Neutrophil (primary cell): ENCODE results near the gene ZNF346.
"Not testable (repeated sequence)": the region's sequence is repeated elsewhere in the genome, so short reads cannot be mapped to it uniquely, and the experiment has no call there.

Experiments
- H3K27ac ChIP-seq: fragments of 200-600 bp; sonication (generic); 2 replicates; pipeline ENCODE4 v1.5.1; 2016; ENCODE audit warnings: mild to moderate bottlenecking, moderate library complexity
- H3K27me3 ChIP-seq: fragments of 200-600 bp; sonication (generic); 2 replicates; pipeline ENCODE4 v1.6.0; 2016; ENCODE audit warnings: mild to moderate bottlenecking
- H3K36me3 ChIP-seq: fragments of 200-600 bp; sonication (generic); 2 replicates; pipeline ENCODE4 v1.5.1; 2017
- H3K4me1 ChIP-seq, 2 experiments: fragments of 200-600 bp in 1 of 2; sonication (generic) in 1 of 2; 1 replicate in 1 of 2; 2 replicates in 1 of 2; pipeline versions ENCODE4 v1.5.1 to v1.6.1; 2013 to 2016; ENCODE audit warnings: low read depth in 1 of 2, low read length in 1 of 2, mild to moderate bottlenecking in 1 of 2, moderate library complexity in 1 of 2; ENCODE audit not compliant: control insufficient read depth in 1 of 2, insufficient read depth in 1 of 2
- H3K4me3 ChIP-seq, 2 experiments: fragments of 200-600 bp in 1 of 2; sonication (generic) in 1 of 2; 1 replicate in 1 of 2; 2 replicates in 1 of 2; pipeline ENCODE4 v1.5.1; 2013 to 2016; ENCODE audit warnings: low read depth in 1 of 2, low read length in 1 of 2, mild to moderate bottlenecking in 1 of 2, moderate library complexity in 1 of 2
- H3K9me3 ChIP-seq: fragments of 200-600 bp; sonication (generic); 2 replicates; pipeline ENCODE4 v1.5.1; 2016
- TF ChIP-seq, protein P1 (sequence below): fragments of 200-600 bp; sonication (generic); IDR thresholded peaks from 2 replicates; pipeline ENCODE4 v1.5.1; 2016; ENCODE audit warnings: antibody characterized with exemption

The ZNF346 gene

GRCh38 chr5:176986280-176986679 lies 36.2 kb upstream of the ZNF346 start:
- H3K4me3 ChIP-seq, result no peak overlapping the region
- TF ChIP-seq, protein P1, sequence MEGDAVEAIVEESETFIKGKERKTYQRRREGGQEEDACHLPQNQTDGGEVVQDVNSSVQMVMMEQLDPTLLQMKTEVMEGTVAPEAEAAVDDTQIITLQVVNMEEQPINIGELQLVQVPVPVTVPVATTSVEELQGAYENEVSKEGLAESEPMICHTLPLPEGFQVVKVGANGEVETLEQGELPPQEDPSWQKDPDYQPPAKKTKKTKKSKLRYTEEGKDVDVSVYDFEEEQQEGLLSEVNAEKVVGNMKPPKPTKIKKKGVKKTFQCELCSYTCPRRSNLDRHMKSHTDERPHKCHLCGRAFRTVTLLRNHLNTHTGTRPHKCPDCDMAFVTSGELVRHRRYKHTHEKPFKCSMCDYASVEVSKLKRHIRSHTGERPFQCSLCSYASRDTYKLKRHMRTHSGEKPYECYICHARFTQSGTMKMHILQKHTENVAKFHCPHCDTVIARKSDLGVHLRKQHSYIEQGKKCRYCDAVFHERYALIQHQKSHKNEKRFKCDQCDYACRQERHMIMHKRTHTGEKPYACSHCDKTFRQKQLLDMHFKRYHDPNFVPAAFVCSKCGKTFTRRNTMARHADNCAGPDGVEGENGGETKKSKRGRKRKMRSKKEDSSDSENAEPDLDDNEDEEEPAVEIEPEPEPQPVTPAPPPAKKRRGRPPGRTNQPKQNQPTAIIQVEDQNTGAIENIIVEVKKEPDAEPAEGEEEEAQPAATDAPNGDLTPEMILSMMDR, result no peak
- peaks cover 15% of the 10 kb centered on the region for H3K36me3 ChIP-seq
- H3K27ac ChIP-seq, result peak overlapping the region; percentile 38
- no peaks in the 10 kb centered on the region for H3K27me3 ChIP-seq
- H3K9me3 ChIP-seq, result no peaks in the 10 kb centered on the region
- no peaks in the 10 kb centered on the region for H3K4me1 ChIP-seq

GRCh38 chr5:176987583-176987982 lies 34.9 kb upstream of the ZNF346 start:
- Histone ChIP-seq H3K4me1 (peaks cover 9 to 10% of the 10 kb centered on the region in 2 experiments), H3K27me3 (no peaks in the 10 kb centered on the region), H3K27ac (peak overlapping the region; percentile 38), H3K9me3 (no peaks in the 10 kb centered on the region), H3K4me3 (no peak overlapping the region), H3K36me3 (peaks cover 3% of the 10 kb centered on the region)
- TF ChIP-seq, protein P1, result no peak

- H3K27me3 ChIP-seq, H3K36me3 ChIP-seq, H3K9me3 ChIP-seq: not testable (repeated sequence)
- Histone ChIP-seq H3K4me3 (peak overlapping the region in 1 of 2 experiments; percentile 51), H3K27ac (peak overlapping the region; percentile 95), H3K4me1 (peaks cover 64 to 65% of the 10 kb centered on the region in 2 experiments)
Observed at GRCh38 chr5:176993081-176993480, 29.4 kb upstream of the ZNF346 start.

DNA sequence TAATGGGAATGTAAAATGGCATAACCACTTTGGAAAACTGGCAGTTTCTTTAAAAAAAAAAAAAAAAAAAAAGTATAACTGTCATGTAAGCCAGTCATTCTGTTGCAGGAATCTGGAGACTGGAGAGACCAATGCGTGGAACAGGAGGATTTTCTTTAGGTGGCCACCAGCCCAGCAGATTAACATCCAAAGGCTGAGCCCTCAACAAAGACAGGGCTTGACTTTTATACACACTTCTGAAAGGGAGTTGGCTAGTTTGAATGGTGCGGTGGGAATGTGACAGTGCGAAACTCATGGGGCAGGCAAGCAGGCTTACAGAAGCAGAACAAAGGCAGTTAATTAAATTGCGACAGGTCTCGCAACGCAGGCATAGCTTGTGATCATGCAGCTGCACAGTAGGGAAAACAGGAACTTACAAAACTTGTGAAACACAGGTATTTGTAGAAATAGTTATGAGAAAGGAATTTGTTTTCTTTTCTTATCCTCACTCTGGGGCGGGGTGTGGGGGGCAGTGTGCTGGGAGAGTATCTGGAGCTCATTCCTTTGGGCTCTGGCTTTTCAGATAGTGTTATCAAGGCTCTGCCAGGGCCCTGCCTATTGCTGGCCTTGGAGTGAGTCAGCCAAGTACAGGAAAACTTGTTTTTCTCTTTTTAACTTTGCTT lies 27.9 kb upstream of the ZNF346 start:
- TF ChIP-seq, protein P1, result peak; percentile 40
- peaks cover 77 to 79% of the 10 kb centered on the region in 2 experiments for H3K4me1 ChIP-seq
- H3K27ac ChIP-seq, result peak overlapping the region; percentile 95
- no peaks in the 10 kb centered on the region for H3K36me3 ChIP-seq
- no peaks in the 10 kb centered on the region for H3K27me3 ChIP-seq
- no peaks in the 10 kb centered on the region for H3K9me3 ChIP-seq
- peak overlapping the region; percentile 46 to 51 for H3K4me3 ChIP-seq

DNA sequence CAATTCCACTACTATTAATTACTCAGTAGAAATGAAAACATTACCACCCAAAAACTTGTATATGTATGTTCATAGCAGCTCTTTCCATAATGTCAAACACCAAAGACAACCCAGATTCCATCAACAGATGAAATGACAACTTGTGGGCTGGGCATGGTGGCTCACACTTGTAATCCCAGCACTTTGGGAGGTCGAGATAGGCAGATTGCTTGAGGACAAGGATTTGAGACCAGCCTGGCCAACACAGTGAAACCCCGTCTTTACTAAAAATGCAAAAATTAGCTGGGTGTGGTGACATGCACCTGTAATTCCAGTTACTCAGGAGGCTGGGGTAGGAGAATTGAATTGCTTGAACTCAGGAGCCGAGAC lies 27.4 kb upstream of the ZNF346 start:
- TF ChIP-seq, protein P1, result no peak
- peaks cover 82 to 85% of the 10 kb centered on the region in 2 experiments for H3K4me1 ChIP-seq
- H3K27me3 ChIP-seq, result no peaks in the 10 kb centered on the region
- H3K36me3 ChIP-seq, result no peaks in the 10 kb centered on the region
- H3K4me3 ChIP-seq, result peak overlapping the region; percentile 46 to 51
- peak overlapping the region; percentile 95 for H3K27ac ChIP-seq
- H3K9me3 ChIP-seq, result no peaks in the 10 kb centered on the region

- TF ChIP-seq, protein P1, result no peak
- H3K4me3 ChIP-seq, result peak overlapping the region; percentile 26 to 51
- H3K36me3 ChIP-seq, result no peaks in the 10 kb centered on the region
- peak overlapping the region; percentile 95 for H3K27ac ChIP-seq
- H3K27me3 ChIP-seq, result no peaks in the 10 kb centered on the region
- H3K9me3 ChIP-seq, result no peaks in the 10 kb centered on the region
- H3K4me1 ChIP-seq, result peaks cover 93 to 95% of the 10 kb centered on the region in 2 experiments
Observed at GRCh38 chr5:176995896-176996767, 26.4 kb upstream of the ZNF346 start.
